ENCODE measurements around the gene KRT20.

DNA sequence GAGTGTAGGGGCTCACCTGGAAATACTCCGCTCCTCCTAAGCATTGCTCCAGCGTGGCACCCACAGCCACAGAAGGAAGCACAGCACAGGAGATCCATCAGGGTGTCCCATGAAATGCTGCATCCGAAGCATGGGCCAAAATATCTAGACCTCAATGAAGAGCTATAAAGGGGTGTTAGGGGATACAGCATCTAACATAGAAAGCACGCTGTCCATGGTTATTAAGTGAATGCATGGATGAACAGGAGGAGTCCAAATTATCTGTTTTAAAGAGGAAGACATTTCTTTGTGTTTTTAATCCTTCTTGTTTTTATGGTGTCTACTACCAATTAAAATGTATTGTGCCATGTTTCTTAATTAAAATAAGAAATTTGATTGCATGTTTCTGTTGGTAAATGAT lies 21.6 kb upstream of the KRT20 start:
- TF ChIP-seq EZH2phosphoT487 (IDR thresholded peaks at IDR 0.05; ENCODE audit: insufficient read depth, low read depth) (no peak), EZH2 (IDR thresholded peaks at IDR 0.05; ENCODE audit: insufficient read depth, poor library complexity, severe bottlenecking) (no peak)

Data from GM23248 (cell line).